LNCaP clone FGC (cell line): ENCODE results near the gene KCNH4.
"Not testable (repeated sequence)": the region's sequence is repeated elsewhere in the genome, so short reads cannot be mapped to it uniquely, and the experiment has no call there.

Experiments
- DNase-seq: peaks from one replicate; pipeline ENCODE4 v3.0.0-alpha.2; 2011; ENCODE audit warnings: low read depth
- H3K4me3 ChIP-seq: 2 replicates; pipeline ENCODE4 v1.5.1; 2011; ENCODE audit warnings: mild to moderate bottlenecking, low read depth, low read length, control low read depth
- TF ChIP-seq, protein P1 (sequence below): IDR thresholded peaks from 2 replicates; pipeline ENCODE4 v1.5.1; 2012; ENCODE audit warnings: mild to moderate bottlenecking; ENCODE audit not compliant: control insufficient read depth, insufficient read depth; ENCODE audit errors: extremely low read depth

Gene KCNH4

DNA sequence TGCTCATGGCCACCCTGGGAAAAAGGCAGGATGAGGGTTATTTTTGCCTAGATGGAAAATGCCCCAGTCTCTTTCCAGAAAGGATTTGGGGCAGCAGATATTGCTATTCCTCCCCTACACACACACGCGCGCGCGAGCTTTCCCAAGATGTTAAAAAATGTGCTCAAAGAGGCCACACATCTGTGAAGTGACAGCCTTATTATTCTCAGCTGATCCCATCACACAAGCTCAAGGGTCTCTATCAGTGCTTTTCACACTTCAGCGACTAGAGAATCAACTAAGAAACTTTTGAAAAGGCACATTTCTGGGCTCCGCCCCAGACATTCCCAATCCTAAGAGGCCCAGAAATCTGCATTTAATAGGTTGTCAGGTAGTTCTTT is 20.4 kb downstream of the KCNH4 start:
- no peak overlapping the region for H3K4me3 ChIP-seq
- no peak for DNase-seq
- TF ChIP-seq, protein P1, sequence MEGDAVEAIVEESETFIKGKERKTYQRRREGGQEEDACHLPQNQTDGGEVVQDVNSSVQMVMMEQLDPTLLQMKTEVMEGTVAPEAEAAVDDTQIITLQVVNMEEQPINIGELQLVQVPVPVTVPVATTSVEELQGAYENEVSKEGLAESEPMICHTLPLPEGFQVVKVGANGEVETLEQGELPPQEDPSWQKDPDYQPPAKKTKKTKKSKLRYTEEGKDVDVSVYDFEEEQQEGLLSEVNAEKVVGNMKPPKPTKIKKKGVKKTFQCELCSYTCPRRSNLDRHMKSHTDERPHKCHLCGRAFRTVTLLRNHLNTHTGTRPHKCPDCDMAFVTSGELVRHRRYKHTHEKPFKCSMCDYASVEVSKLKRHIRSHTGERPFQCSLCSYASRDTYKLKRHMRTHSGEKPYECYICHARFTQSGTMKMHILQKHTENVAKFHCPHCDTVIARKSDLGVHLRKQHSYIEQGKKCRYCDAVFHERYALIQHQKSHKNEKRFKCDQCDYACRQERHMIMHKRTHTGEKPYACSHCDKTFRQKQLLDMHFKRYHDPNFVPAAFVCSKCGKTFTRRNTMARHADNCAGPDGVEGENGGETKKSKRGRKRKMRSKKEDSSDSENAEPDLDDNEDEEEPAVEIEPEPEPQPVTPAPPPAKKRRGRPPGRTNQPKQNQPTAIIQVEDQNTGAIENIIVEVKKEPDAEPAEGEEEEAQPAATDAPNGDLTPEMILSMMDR: no peak

DNA sequence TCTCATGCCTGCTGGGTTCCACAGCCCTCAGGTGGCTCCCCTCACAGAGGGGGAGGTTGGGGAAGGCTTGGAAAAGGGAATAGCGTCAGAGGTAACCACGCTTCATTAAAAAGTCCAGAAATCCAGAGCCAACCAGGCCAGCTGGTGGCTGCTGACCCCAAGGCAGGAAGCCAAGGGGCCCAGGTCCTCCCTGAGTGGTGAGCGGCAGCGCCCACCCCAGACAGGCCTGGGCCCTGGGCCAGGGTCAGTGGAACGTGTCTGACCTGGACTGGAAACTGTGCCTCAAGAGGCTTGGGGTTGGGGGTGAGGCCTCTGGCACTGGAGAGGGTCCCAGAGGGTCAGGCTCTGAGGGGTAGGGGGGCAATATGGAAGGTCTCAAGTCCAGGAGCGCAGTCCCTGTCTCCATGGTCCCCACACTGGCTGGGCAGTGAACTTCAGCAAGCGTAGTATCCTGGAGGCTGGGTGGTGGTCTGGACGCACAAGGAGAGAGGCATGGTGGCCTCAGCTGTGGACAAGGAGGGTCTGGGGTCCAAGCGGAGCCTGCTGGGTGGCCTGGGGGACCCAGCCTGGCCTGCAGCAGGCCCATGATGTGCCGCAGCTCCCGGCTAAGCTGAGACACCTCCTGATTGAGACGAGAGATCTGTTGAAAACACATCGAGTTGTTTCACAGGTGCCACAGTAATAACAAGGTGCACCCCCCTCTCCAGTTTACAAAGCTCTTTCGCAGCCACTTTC is 21.0 kb downstream of the KCNH4 start:
- DNase-seq: no peak
- TF ChIP-seq, protein P1: no peak
- no peak overlapping the region for H3K4me3 ChIP-seq

DNA sequence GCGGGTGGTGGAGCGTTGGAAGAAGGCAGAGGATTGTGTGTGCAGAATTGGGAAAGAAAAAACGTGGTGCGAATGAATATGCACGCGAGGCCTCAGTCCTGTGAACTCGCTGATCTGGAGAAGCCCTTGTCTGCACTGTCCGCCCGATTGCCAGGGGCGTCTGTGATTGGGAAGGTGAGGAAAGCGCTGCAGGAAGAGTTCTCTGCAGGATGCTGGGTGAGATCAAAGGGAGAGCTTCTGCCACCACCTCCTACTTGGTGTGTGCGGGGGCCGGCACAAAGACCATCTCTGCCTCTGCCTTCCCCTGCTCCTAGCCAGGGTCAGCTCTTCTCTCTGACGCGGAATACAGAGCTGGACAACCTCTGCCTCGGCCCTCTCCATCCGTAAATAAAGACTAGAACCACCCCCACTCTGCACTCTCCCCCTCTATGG is 25.3 kb downstream of the KCNH4 start:
- no peak overlapping the region for H3K4me3 ChIP-seq
- no peak for DNase-seq
- TF ChIP-seq, protein P1: no peak

DNA sequence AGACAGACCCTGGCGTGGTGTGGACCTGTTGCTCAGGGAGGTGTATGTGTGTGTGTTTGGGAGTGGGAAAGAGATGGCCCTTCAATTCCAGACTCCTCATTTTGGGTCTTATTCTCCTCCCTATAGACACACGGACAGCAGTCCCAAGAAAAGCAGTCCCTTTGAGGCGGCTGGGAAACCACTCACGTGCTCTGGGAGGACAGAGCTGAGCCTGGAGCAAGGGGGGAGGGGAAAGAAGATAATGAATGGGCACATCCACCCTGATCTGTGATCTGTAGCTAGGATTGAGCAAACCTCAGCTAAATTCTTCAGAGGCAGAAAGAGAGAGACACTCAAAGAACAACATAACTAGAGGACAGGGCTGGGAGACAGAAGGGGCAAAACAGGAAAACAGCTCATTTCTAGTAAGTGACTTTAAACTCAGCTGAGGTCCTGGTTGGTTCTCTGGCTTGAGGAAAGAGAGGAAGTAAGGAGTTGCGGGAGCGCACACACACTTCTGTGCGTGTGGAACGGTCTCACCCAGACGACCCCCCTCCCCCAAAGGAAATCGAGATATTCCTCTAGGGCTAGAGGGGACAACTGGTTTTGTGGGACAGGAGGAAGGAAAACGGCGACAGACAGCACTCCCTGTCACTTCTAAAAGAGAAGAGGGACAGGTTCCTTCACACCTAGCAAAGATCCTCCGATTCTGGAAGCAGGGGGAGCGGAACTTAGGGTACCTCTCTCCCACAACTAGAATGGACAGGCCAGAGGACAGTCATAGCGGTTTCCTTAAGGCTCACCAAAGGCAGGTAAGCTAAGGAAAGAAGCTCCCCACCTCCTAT is 26.8 kb downstream of the KCNH4 start:
- TF ChIP-seq, protein P1: no peak
- DNase-seq: no peak
- peak overlapping the region; percentile 100 for H3K4me3 ChIP-seq

DNA sequence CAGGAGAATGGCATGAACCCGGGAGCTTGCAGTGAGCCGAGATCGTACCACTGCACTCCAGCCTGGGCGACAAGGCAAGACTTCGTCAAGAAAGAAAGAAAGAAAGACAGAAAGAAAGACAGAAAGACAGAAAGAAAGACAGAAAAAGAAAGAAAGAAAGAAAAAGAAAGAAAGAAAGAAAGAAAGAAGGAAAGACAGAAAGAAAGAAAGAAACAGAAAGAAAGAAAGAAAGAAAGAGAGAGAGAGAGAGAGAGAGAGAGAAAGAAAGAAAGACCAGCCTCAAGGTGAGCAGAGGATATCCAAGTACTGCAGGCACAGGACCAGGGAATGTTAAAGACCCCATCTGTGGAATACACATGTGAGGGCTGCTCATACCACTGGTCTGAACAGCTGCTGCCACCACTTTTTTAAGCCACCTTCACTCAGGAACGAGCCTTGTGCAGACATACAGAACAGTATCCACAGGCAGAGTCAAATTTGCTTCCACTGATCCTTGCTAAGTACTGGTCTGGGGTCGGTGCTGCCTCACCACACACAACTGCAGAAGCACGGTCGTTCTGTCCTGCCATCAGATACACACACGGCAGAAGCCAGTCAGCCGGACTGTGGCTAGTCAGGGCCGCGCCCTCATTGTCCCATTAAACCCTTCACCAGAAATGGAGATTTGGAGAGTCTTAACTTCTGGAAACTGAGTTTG is 33.9 kb downstream of the KCNH4 start:
- TF ChIP-seq, protein P1: no peak
- DNase-seq: no peak

DNA sequence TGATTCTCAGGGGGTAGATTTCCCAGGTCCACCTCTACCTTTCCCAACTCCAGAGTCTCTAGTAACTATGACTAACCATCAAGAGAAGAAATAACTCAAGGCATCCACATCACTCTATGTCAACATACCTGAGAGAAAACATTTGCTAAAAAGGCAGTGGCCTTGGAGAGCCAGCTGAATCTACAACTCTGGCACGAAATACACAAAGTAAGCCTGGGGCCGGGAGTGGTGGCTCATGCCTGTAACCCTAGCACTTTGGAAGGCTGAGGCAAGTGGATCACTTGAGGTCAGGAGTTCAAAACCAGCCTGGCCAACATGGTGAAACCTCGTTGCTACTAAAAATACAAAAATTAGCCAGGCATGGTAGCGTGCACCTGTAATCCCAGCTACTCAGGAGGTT is 37.8 kb downstream of the KCNH4 start:
- not testable (repeated sequence) for DNase-seq, H3K4me3 ChIP-seq

More for the DNA sequence above, 33.9 kb downstream of the KCNH4 start:
- H3K4me3 ChIP-seq: no peak overlapping the region

DNA sequence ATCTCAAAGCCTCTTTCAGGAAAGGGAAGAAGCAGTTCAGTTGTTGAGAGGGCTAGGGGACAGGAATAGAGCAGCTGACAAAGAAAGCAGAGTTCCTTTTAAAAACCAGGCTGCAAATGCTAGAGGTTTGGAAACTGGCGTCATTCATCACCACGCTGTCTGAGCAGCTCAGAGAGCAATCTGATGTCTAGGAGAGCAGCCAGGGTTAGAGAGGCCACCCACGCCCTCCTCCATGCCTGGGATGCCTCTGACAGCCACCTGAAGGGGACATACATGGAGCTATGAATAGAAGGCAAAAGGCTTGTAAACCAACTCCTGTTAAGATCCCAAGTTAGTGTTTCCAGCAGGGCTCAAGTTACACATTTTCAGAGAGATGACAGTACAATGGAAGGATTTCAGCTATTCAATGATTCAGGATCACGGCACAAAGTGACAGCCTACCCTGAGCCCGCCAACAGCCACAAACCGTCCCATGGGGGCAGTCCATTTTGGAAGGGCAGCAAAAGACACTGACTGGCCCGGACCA is 38.5 kb downstream of the KCNH4 start:
- no peak for DNase-seq
- no peak overlapping the region for H3K4me3 ChIP-seq
- TF ChIP-seq, protein P1: no peak
